ENCODE measurements around the gene ATP2A3.

The ATP2A3 gene

DNA sequence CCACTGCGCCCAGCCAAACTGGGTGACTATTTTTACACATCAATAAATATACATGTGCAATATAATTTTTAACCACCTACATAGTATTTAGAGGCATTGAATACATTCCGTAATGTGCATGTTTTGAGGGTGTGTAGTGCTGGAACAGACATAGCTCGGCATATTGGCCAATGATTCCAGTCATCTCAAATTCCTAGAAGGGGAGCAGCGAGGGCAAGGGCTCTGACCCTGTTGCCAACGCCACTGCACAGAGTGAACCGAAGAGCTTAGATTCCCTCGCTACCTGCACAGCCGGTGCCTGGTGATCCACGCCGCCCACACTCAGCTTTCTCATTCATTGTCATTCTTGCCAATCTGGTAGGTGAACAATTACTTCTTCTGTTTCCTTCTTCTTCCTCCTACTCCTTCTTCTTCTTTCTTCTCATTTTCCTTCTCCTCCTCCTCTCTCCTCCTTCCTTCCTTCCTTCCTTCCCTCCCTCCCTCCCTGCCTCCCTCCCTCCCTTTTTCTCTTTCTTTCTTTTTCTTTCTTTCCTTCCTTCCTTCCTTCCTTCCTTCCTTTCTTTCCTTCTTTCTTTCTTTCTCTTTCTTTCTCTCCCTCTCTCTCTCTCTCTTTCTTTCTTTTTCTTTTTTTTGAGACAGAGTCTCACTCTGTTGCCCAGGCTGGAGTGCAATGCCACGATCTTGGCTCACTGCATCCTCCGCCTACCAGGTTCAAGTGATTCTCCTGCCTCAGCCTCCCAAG, 26.3 kb upstream of the ATP2A3 start:
- DNase-seq, result no peak

DNA sequence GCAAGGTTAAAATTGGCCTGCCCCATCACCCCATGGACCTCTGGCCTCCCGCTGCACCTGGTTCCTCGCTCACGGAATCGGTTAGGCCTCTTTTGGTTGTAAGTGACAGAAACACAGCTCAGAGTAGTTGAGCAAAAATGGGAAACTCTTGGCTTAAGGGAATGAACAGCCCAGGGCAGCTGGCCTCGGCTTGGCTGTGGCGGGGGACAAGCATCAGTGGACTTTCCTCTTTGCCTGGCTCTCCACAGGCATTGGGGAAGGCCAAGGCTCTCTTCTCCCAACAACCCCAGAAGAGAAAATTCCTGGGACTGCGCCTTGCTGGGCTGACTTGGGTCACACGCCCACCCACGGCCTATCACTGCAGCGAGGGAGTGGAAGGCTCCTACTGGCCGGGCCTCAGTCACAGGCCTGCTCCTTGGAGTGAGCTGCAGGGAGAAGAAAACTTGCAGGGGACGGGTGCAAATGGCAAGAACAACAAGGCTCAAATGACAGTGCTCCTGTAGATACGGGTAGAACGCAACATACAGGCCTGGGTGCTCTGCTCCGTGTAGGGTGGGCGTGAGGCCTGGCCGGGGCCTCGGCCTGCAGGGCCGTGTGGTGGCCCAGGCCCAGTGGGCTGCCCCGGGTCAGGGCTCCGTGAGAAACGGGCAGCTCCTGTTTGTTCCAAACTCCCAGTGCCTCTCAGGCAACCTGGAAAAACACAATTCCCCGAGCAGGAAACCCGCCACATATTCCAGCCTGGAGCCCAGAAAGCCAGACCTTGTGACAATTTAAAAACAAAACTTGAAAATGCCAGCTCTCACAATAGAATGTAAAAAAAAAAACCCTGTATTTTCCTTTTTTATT, 25.0 kb upstream of the ATP2A3 start:
- DNase-seq, result no peak

DNA sequence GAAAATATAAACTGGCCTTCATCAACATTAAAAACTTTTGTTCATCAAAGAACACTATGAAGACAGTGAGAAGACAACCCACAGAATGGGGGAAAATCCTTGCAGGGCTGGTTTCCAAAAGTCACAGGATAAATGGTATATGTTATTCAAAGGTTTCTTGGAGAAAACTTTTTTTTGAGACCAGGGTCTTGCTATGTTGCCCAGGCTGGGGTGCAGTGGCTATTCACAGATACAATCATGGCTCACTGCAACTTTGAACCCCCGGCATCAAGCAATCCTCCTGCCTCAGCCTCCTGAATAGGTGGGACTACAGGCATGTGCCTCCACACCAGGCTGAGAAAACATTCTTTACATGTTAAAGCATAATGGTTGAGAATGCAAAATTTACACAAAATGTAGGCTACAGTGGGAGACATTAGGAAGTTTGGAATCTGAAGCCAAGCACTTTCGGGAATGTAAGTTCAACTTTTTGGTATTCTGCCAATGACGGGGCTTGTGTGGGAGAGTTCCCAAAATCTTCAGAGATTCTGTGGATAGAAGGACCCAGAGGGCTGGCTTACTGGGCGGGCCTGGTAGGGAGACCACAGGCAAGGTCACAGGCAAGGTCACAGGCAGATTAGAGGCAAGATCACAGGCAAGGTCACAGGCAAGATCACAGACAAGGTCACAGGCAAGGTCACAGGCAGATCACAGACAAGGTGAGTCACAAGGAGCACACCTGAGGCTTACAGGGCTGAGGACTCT, 24.2 kb upstream of the ATP2A3 start:
- no peak for DNase-seq

DNA sequence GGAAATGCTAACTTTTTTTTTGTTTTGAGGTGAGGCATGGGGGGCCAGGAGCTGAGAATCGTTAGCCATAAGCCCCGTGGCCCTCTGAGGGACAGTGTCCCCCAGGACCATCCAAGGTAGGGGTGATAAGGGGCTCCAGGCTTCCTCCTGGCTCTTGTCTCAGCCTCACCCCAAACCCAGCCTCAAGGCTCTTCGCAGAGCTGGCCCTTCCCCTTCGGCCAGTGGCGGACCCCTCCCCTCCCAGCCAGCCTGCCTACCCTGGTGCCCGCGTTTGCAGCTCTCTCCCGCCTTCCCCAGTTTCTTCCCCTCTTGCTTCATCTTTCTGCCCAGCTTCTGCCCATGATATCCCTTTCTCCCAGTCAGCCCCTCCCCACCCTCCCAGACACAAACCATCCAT, 22.7 kb upstream of the ATP2A3 start:
- DNase-seq, result no peak

DNA sequence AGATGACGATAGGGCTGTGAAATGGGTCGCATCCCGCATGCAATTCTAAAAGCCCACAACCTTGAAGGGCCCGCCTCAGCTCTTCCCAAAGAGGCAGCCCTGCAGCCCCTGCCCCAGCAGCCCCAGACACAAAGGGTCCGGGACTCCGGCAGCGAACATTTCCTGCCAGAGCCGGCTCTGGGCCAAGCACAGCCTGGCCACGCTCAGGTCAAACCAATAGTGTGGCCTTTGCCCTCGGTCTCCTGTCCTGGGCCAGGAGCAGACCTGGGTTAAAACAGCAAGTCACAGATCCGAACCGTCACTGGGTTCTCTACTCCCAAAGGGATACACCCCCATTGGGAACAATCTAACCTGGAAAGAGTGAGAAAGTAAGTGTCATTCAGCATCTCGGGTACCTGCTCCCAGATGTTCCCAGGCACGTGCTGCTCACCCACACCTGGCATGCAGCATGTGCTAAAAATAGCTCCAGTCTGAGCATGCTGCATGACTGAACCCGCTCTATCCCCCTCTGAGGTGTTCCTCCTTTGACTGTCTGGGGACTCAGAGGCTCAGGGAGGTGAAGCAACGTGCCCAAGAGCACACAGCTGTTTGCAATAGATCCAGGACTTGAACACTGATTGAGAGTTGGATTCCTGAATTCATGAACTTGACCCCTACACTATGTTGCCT, 22.2 kb upstream of the ATP2A3 start:
- DNase-seq, result no peak

DNA sequence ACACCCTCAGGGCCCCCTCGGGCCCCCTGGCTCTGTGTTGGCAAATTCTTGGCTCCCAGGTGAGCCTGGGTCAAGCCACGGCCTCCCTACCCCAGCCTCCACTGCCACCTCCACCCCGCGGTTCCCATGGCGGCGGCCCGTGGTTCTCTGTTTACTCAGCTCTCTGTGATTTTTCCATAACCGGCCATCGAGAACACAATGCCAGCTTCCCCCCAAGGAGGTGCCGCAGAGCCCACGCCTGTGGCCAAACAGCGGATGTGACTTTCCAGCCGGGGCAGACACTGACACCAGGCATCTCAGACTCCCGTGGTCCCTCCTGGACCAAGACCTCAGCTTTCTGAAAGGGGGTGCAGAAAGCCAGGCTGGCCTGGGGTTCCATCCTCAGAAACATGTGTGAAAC, 21.6 kb upstream of the ATP2A3 start:
- DNase-seq, result no peak

DNA sequence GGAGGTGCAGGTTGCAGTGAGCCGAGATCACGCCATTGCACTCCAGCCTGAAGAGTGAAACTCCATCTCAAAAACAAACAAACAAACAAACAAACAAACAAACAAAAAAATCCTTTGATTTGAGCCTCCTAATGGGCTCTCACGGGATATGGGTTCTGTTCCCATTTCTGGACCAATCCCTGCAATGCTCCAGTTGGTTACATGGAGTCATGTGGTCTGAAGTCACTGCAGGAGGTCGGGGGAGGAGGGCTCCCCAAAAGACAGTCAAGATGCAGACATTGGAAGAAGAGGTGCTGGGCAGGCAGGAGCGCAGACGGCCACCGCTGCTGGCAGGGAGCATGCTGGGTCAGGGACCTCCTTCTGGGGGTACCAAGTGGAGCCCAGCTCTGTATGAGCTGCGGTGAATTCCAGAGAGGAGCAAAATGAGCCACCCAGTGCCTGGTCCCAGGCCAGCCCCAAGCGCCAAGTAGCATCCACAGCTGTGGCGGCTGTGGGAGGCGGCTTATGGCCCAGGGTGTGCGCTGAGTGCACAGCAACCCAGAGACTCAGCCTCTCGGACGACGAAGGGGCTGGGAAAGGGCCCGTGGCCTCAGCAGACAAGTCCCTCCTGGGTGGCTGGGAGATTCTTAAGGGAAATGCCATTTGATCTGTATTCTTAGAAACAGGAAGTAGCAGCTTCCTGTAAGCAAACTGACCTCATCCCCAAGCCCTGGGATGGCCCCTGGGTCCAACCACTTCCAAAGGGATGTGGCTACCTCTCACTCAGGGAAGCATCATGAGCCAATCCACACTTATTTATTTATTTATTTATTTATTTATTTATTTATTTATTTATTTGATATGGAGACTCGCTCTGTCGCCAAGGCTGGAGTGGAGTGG, 19.6 kb upstream of the ATP2A3 start:
- peak; percentile 20 for DNase-seq

DNA sequence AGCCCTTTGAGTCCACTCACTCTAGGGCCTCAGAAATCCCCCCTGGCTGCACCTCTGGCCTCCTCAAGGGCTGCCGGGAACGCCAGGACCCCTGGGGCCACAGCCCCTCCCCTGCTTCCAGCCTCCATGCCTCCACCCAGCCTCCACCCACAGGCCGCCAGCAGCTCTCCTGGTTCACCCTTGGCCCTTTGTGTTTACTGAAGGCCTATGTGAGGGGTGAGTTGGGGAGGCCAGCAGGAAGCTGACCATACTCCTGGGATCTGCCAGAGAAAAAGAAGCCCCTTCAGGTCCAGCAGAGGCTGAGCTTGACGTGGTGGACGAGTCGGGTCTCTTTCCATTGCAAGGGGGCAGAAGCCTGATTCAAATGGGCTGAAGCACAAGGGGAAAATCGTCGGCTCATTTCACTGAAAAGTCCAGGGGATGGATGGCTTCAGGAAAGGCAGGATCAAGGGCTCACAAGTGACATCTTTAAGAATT, 18.3 kb upstream of the ATP2A3 start:
- no peak for DNase-seq

DNA sequence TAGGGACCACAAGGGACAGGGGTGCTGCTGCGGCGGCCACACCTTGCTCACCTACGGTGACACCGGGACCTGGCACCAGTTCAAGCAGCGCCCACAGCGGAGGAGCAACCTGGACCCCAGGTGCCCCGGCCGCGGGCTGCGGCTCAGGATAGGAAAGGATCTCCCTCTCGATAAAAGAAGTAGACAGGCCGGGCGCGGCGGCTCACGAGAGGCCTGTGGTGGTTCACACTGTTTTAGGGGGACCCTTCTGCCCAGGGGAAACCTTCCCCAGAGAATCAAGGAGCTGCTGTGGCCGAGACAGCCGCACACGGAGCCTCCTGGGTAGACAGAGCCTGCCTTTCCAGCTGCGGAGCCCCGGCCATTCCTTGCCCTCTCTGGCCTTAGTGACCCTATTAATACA, 17.9 kb upstream of the ATP2A3 start:
- no peak for DNase-seq

DNA sequence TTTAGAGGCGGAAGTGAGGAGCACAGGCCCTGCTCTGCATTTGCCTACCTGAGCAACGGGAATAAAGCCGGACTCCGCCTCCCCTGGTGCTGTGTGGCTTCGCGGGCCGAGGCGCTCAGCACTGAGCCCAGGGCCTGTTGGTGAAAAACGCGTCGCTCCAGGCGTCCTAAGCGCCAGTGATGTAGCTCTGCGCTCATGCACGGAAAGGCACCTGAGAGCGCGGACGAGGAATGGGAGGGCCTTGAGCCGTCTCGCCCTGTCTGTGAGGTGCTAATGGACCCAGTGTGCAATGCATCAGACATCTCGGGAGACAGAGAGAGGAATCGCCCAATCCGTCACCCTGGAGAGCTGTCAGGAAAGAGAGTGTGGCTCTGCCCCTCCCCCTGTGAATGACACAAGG, 17.2 kb upstream of the ATP2A3 start:
- no peak for DNase-seq

DNA sequence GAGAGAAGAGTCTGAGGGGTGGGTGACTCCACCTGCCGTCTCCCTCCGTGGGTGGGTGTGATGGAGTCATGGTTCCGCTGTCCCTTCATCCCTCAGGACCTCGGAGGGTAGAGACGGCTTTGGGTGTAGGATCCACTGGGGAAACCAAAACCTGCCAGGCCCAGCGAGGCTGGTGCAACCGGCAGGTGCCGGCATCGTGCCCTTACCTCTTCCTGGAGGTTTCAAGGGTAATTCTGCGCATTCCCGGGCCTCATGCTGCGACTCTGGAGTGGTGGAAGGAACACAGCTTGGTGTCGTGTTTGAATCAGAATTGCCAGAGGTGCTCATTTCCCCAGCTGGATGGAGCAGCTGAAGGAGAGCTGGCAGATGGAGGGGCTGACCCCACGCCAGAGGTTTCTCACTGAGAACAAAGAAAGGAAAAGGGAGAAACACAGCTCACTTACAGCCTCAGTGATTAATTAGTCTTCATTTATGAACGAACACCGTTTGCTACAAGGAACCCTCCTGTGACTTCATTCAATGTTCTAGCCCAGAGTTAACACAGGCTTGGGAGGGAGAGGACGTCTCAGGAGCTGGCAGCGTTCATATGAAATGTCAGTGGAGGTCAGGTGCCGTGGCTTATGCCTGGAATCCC, 16.3 kb upstream of the ATP2A3 start:
- DNase-seq, result no peak

DNA sequence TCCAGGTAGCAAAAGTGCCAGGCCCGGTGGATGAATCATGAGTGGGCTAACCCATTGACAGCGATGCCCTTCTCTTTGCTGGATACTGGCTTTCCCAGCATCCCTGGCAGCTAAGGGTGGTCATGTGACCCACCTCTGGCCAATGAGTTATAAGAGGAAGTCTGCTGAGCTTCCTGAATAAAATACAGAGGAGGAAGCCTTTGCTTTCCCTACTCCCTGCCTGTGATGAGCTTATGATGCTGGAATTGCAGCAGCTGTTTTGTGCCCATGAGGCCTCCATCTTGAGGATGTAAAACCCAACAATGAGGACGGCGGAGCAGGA, 15.0 kb upstream of the ATP2A3 start:
- DNase-seq, result no peak

DNA sequence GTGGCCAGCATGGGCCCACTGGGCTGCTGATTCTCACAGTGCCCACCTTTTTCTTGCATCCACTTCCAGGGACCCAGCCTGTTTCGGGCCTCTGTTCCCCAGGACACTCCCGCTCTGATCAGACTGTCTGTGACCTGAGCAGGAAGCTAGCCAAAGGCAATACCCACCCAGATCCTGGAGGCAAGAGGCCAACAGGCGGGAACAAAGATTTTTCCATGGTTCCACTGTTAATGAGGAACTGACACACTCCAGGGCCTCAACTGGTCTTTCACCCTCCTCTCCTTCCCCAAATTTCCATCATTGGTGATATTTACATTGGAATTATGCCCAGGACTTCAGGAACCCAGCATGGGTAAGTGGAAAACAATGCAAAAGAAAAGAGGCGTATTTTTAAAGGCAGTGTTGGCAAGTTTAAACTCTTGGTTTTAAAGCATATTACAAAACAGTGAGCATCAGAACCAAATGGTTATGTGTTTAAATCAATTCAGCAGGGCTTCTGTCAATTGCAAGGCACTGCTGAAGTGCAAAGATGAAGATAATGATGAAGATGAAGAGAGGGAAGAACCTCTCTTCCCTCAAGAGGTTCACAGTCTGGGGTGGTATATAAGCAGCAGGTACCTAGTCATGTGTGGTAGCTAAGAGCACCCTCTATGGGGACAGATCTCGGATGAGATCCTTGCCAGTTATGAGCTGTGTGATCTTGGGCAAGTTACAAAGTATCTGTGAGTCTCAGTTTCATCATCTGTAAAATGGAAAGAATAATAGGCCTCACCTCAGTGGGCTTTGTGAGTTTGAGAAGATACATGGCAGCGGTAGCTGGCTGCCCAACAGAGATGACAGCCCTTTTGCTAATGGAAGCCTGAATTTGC, 14.4 kb upstream of the ATP2A3 start:
- peak; percentile 31 for DNase-seq

DNA sequence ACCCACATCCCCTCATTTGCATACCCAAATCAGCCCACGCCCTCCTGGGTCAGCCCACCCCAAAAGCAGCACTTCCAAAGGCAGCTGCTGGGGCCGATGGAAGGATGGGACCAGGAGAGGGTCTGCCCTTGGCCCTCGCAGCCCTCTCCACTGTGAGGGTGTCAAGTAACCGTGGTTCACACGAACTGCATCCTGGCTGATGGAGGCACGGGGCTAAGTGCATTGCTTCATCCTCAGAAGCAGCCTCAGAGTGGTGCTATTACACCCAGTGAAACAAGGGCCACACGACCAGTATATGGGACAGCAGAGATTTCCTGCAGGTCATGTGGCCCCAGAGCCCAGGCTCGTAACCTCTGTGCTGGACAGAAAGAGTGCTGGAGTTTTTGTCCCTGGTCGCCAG, 13.2 kb upstream of the ATP2A3 start:
- DNase-seq, result no peak

DNA sequence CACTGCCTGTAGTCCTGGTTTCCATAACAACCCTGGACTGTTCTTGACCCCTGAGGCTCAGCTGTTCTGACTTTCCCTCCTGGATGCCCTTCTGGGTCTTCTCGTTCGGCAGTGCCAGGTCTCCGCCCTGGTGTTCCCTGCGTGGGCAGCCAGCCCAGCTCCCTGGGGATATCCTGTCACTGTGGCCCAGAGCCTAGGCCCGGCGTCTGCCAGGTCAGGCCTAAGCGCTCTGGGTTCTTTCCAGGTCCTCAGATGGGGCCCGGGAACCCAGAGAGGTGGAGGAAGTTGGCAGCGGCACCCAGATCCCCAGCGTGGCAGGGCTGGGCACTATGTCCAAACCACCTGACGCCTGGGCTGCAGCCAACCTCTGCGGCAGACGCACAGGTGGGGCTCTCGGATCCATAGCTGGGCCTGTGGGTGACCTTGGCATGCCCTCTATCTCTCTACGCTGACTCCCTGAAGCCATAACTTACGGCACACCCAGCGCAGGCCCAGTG, 12.5 kb upstream of the ATP2A3 start:
- peak; percentile 82 for DNase-seq

DNA sequence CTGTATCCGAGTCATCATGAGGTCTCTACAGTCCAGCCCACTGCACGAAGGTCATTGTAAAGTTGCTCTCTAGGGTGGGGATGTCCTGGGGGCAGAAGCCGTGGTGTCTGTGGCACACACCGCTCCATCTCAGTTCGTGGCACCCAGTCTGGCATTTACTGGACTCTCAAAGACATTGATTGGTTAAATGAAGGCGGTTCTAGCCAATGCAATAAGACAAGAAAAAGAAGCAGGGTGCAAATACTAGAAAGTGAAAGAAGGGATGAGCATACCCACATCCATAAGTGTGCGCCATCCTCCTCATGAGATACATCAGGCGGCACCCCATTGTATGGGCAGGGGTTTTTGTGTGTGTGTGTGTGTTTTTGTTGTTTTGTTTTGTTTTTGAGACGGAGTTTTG, 10.7 kb upstream of the ATP2A3 start:
- no peak for DNase-seq

DNA sequence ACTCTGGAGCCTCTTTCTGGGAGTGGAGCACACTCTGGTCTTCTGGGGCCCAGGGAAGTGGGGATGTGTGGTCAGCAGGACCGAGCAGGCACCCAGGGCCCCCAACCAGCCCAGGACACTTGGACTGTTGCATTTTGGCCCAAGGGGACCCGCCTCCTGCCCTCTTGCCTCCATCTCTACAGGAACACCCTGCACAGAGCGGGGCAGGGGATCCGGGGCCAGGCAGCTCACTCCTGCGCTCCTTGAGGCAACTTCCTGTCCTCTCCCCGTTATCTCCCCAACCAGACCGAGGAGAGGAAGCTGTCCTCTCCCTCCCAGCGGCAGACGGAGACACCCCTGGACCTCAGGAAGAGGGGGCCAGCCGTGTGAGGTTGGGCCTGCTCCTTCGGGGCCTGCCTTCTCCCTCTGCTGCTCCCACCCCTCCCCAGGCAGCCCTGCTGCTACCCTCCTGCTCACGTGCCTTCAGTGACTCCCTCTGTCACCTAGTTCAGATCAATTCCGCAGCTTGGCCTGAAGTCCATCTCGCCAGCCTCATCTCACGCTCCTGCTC, 10.0 kb upstream of the ATP2A3 start:
- no peak for DNase-seq

DNA sequence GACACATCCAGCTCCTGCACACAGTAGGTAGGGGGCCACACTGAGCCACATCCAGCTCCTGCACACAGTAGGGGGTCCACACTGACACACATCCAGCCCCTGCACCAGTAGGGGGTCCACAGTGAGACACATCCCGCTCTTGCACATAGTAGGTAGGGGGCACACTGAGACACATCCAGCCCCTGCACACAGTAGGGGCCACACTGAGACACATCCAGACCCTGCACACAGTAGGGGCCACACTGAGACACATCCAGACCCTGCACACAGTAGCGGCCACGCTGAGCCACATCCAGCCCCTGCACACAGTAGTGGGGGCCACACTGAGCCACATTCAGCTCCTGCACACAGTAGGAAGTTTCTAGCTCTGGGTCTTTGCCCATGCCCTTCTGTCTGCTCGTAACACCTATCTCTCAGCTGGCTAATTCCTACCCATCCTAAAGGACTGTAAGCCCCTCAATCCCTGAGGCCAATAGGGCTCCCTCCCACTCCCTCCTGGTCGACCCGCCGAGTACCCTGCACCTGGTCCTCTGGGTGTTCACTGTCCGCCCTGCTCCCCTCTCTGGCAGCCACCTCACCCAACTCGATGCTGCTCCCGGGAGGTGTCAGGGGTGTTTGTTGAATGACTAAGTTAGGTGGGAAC, 9.4 kb upstream of the ATP2A3 start:
- DNase-seq, result no peak

DNA sequence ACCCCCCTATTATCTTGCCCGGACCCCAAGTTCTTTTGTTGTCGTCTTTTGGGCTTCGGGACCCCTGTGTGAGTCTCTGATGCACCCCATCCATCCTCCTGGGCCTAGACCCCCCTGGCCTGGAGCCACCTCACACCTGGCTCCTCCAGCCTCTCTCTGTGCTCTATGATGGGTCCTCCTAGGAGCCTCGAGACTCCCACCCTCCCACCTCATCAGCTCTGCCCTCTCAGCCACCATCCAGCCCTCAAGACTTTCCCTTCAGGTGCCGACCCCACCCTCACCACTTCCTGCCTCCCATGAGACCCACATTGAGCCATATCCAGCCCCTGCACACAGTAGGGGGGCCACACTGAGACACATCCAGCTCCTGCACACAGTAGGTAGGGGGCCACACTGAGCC, 8.7 kb upstream of the ATP2A3 start:
- DNase-seq, result no peak

DNA sequence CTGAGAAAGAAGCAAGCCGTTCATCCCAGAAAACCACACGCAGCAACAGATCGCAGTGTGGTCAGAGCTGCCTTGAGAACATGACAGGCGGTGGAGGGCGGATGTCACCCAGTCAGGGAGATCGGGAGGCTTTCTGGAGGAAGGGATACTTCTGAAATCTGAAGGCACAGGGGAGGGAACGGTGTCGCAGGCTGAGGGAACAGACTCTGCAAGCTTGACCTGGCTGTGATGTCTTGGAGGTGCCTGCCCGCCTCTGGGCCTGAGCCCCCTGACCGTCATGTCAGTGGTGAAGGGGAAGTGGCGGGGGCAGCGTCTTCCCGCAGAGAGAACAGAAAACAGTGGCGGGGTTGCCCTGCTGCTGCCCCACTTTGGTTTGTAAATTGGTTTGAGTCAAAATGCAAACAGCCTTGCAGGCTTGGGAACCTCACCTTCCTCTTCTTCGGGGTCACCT, 8.1 kb upstream of the ATP2A3 start:
- DNase-seq, result no peak
